Mononuclear cell (primary cell): Measurements from ENCODE around the gene MMP2. TPM values are rescaled to one million over a fixed set of nuclear protein-coding genes. Genes with fewer than 3 reads are reported as not detected.

Experiments used
- H3K27me3 ChIP-seq: 2 replicates; pipeline ENCODE4 v1.6.0; 2011; ENCODE audit warnings: low read length, control low read depth; ENCODE audit not compliant: insufficient read depth
- H3K4me1 ChIP-seq: 2 replicates; pipeline ENCODE4 v1.5.1; 2011; ENCODE audit warnings: mild to moderate bottlenecking, low read length, control low read depth; ENCODE audit not compliant: insufficient read depth
- H3K4me3 ChIP-seq: 2 replicates; pipeline ENCODE4 v1.5.1; 2011; ENCODE audit warnings: mild to moderate bottlenecking, low read length, moderate library complexity
- H3K9me3 ChIP-seq: 2 replicates; pipeline ENCODE4 v1.5.1; 2011; ENCODE audit warnings: low read depth, mild to moderate bottlenecking, control low read depth, low read length
- total RNA-seq: library from RNA; depleted of rRNA; stranded (reverse); fragments of >200 nt; gene quantifications from one replicate; pipeline ENCODE4 v1.2.3, GENCODE V29; 2012

Gene MMP2
- total RNA-seq, 1 donor: 0.10 TPM

GRCh38 chr16:55508941-55509931 lies 30.2 kb downstream of the MMP2 start, which contains the start of gene LPCAT2:
Gene LPCAT2, plus strand, starts transcription at chr16:55509072. Its CDS starts 110 bp downstream, at chr16:55509182.
- H3K9me3 ChIP-seq: peaks cover 9% of the 10 kb centered on the region
- peak within 1 kb of the TSS; percentile 55 for H3K4me3 ChIP-seq
- H3K4me1 ChIP-seq: peaks cover 23% of the 10 kb centered on the region
- peaks cover 8% of the 10 kb centered on the region for H3K27me3 ChIP-seq

- Histone ChIP-seq H3K4me3 (peak overlapping the region; percentile 55), H3K4me1 (peaks cover 23% of the 10 kb centered on the region), H3K27me3 (peaks cover 8% of the 10 kb centered on the region), H3K9me3 (peaks cover 9% of the 10 kb centered on the region)
These were observed 31.3 kb downstream of the MMP2 start for GRCh38 chr16:55510185-55510805.

GRCh38 chr16:55512941-55513340 lies 33.9 kb downstream of the MMP2 start:
- H3K4me1 ChIP-seq: peaks cover 18% of the 10 kb centered on the region
- H3K4me3 ChIP-seq: no peak overlapping the region
- peaks cover 8% of the 10 kb centered on the region for H3K27me3 ChIP-seq
- peaks cover 9% of the 10 kb centered on the region for H3K9me3 ChIP-seq

- peaks cover 11% of the 10 kb centered on the region for H3K4me1 ChIP-seq
- no peak overlapping the region for H3K4me3 ChIP-seq
- peaks cover 9% of the 10 kb centered on the region for H3K9me3 ChIP-seq
- H3K27me3 ChIP-seq: peaks cover 8% of the 10 kb centered on the region
These were observed 34.6 kb downstream of the MMP2 start for GRCh38 chr16:55513616-55514015.

- peaks cover 5% of the 10 kb centered on the region for H3K27me3 ChIP-seq
- H3K4me3 ChIP-seq: no peak overlapping the region
- peaks cover 9% of the 10 kb centered on the region for H3K9me3 ChIP-seq
- peaks cover 4% of the 10 kb centered on the region for H3K4me1 ChIP-seq
These were observed 36.1 kb downstream of the MMP2 start for GRCh38 chr16:55515111-55515510.

GRCh38 chr16:55521792-55522191 lies 42.8 kb downstream of the MMP2 start:
- Histone ChIP-seq H3K4me3 (no peak overlapping the region), H3K4me1 (no peaks in the 10 kb centered on the region), H3K27me3 (no peaks in the 10 kb centered on the region), H3K9me3 (peaks cover 17% of the 10 kb centered on the region)

- Histone ChIP-seq H3K4me1 (no peaks in the 10 kb centered on the region), H3K9me3 (peaks cover 8% of the 10 kb centered on the region), H3K4me3 (no peak overlapping the region), H3K27me3 (no peaks in the 10 kb centered on the region)
These were observed 47.4 kb downstream of the MMP2 start for GRCh38 chr16:55526441-55526840.

- Histone ChIP-seq H3K4me1 (no peaks in the 10 kb centered on the region), H3K9me3 (no peaks in the 10 kb centered on the region), H3K27me3 (no peaks in the 10 kb centered on the region), H3K4me3 (no peak overlapping the region)
These were observed 48.9 kb downstream of the MMP2 start for GRCh38 chr16:55527885-55528284.

GRCh38 chr16:55529018-55529417 lies 50.0 kb downstream of the MMP2 start:
- H3K9me3 ChIP-seq: no peaks in the 10 kb centered on the region
- no peak overlapping the region for H3K4me3 ChIP-seq
- H3K27me3 ChIP-seq: no peaks in the 10 kb centered on the region
- no peaks in the 10 kb centered on the region for H3K4me1 ChIP-seq

- no peak overlapping the region for H3K4me3 ChIP-seq
- no peaks in the 10 kb centered on the region for H3K27me3 ChIP-seq
- H3K9me3 ChIP-seq: no peaks in the 10 kb centered on the region
- no peaks in the 10 kb centered on the region for H3K4me1 ChIP-seq
These were observed 51.4 kb downstream of the MMP2 start for GRCh38 chr16:55530316-55530856.

- H3K9me3 ChIP-seq: no peaks in the 10 kb centered on the region
- no peak overlapping the region for H3K4me3 ChIP-seq
- no peaks in the 10 kb centered on the region for H3K27me3 ChIP-seq
- H3K4me1 ChIP-seq: no peaks in the 10 kb centered on the region
These were observed 53.2 kb downstream of the MMP2 start for GRCh38 chr16:55532227-55532626.

- Histone ChIP-seq H3K27me3 (no peaks in the 10 kb centered on the region), H3K9me3 (no peaks in the 10 kb centered on the region), H3K4me1 (peaks cover 20% of the 10 kb centered on the region), H3K4me3 (no peak overlapping the region)
These were observed 55.8 kb downstream of the MMP2 start for GRCh38 chr16:55534756-55535155.

GRCh38 chr16:55539049-55539448 lies 60.1 kb downstream of the MMP2 start:
- Histone ChIP-seq H3K4me1 (peaks cover 20% of the 10 kb centered on the region), H3K4me3 (no peak overlapping the region)

GRCh38 chr16:55539488-55539887 lies 60.5 kb downstream of the MMP2 start:
- H3K9me3 ChIP-seq: no peaks in the 10 kb centered on the region
- H3K27me3 ChIP-seq: no peaks in the 10 kb centered on the region
- H3K4me1 ChIP-seq: peaks cover 20% of the 10 kb centered on the region
- no peak overlapping the region for H3K4me3 ChIP-seq

More at GRCh38 chr16:55539049-55539448, 60.1 kb downstream of the MMP2 start:
- Histone ChIP-seq H3K27me3 (no peaks in the 10 kb centered on the region), H3K9me3 (no peaks in the 10 kb centered on the region)

- Histone ChIP-seq H3K9me3 (no peaks in the 10 kb centered on the region), H3K4me3 (no peak overlapping the region), H3K27me3 (no peaks in the 10 kb centered on the region), H3K4me1 (peaks cover 20% of the 10 kb centered on the region)
These were observed 61.2 kb downstream of the MMP2 start for GRCh38 chr16:55540221-55540620.
